Ecto neural progenitor cell (in vitro differentiated cells): ENCODE results near the gene SLC35E1.
"Not testable (repeated sequence)": the region's sequence is repeated elsewhere in the genome, so short reads cannot be mapped to it uniquely, and the experiment has no call there.

ENCODE experiments used
- DNase-seq: peaks from one replicate; pipeline ENCODE4 v3.0.0-alpha.2; 2018; ENCODE audit warnings: low spot score

The SLC35E1 gene

DNA sequence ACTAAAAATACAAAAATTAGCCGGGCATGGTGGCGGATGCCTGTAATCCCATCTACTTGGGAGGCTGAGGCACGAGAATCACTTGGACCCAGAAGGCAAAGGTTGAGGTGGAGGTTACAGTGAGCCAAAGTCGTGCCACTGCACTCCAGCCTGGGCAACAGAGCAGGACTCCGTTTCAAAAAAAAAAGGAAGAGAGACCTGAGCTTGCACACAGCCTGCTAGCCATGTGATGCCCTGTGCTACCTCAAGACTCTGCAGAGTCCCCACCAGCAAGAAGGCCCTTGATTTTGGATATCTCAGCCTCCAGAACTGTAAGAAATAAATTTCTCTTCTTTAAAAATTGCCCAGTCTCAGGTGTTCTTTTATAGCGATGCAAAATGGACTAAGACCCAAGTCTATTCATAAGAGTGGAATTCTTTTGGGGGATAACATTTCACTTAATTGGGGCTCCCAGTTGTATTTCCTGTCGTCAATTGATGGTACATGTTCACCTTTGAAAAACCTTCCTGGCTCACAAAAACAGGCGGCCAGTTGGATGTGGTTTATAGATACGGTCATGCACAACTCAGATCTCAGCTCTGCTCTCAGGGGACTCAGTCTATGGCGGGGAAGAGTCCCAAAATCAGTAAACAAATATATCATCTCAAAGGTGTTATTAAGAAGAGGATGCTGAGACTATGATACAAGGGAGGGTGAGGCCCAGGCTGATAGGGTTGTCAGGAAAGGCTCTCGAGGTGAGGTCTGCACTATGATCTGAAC lies 27.6 kb downstream of the SLC35E1 start:
- DNase-seq, result no peak

- DNase-seq, result not testable (repeated sequence)
Measured at GRCh38 chr19:16543734-16544133, 28.5 kb downstream of the SLC35E1 start.

DNA sequence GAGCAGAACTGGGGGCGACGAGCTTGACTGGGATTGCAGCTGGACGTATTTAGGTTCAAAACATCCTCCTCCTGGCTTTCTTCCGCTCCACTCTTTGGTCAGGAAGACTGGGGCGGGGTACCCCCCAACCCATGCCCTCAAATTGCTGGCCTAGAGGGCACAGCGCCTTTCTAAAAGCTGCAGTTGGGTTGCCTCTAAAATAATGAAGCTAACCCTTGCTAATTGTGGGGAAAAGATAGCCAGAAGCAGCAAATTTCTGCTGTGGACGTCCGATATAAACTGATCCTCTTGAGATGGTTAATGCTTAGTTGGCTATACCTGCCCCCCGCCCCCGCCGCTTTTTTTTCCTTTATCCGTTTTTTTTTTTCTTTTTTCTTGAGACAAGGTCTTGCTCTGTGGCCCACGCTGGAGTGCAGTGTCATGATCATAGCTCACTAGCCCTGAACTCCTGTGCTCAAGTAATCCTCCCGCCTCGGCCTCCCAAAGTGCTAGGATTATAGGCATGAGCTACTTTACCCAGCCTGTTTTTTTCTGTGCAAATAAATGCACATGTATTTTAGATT lies 29.2 kb downstream of the SLC35E1 start:
- DNase-seq, result no peak

GRCh38 chr19:16542045-16542909 lies 29.9 kb downstream of the SLC35E1 start, which contains the start of gene CHERP:
Gene CHERP, minus strand, starts transcription at chr19:16542437. Its CDS starts 59 bp downstream, at chr19:16542378.
- peak; percentile 95 for DNase-seq

- DNase-seq, result no peak
Measured at GRCh38 chr19:16541526-16542044, 30.6 kb downstream of the SLC35E1 start.

DNA sequence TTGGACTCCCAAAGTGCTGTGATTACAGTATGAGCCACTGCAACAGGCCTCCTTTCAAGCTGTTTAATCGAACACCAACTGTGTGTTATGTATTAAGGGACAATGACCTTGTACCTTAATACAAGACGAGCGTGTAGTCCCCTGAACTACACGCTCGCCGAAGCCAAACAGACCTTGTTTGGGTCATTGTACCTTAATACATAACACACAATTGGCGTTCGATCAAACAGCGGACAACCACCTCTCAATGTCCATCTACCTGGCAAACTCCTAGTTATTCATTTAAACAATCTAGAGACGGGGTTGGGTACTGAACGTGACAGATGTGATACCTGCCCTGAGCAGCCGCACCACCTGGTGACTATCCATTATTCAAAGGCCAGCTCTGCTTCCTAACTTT lies 31.3 kb downstream of the SLC35E1 start:
- no peak for DNase-seq

GRCh38 chr19:16537111-16537510 lies 35.1 kb downstream of the SLC35E1 start:
- DNase-seq, result no peak

- no peak for DNase-seq
Measured at GRCh38 chr19:16536130-16536529, 36.1 kb downstream of the SLC35E1 start.

GRCh38 chr19:16535381-16535780 lies 36.8 kb downstream of the SLC35E1 start:
- no peak for DNase-seq

DNA sequence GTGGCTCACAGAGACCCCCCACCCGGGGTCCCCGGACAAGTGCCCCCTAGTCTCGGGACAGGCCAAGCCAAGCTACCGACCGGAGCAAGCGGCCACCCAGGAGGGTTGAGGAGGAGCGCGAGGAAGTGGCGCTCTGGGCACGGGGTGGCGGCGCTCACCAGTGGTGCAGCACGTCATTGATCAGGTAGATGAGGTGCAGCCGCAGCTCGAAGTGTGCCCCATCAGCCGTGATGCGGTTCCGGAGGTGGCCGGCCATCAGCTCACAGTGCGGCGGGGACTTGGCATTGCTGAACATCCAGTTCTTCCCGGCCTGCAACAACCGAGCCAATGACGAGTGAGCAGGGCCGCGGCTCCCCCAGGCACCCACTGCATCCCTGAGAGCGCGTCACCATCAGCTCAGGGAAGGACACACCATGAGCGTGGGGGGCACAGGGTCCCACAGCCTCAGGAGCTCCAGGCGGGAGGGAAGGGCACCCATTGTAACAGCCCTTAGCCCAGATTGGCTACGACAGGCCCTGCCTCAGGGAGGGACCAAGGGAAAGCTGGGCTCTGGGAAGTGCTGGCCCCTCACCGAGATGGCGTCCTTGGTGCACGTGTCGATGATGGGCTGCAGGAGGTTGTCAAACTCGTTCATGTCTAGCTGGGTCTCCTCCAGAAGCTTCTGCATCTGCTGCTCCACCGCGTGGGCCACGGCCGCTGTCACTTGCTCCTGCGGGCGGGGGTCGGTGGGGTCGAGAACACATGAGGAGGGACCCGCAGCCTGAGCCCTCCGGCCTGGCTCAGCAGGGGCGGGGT lies 39.6 kb downstream of the SLC35E1 start:
- no peak for DNase-seq

DNA sequence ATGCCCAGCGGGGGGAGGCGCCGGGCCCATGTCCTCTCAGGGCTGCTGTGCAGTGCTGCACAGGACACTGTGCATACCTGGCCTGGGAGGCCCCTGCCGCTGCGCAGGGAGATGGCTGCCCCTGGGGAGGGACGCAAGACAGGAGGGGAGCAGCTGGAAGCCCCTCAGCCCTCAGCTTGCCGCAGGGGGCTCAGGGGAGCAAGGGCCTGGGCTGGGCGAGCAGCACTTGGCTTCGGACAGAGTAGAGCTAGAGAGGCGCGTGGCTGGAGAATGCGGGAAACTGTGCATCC lies 40.9 kb downstream of the SLC35E1 start:
- no peak for DNase-seq

GRCh38 chr19:16530540-16531379 lies 41.5 kb downstream of the SLC35E1 start:
- DNase-seq, result no peak

DNA sequence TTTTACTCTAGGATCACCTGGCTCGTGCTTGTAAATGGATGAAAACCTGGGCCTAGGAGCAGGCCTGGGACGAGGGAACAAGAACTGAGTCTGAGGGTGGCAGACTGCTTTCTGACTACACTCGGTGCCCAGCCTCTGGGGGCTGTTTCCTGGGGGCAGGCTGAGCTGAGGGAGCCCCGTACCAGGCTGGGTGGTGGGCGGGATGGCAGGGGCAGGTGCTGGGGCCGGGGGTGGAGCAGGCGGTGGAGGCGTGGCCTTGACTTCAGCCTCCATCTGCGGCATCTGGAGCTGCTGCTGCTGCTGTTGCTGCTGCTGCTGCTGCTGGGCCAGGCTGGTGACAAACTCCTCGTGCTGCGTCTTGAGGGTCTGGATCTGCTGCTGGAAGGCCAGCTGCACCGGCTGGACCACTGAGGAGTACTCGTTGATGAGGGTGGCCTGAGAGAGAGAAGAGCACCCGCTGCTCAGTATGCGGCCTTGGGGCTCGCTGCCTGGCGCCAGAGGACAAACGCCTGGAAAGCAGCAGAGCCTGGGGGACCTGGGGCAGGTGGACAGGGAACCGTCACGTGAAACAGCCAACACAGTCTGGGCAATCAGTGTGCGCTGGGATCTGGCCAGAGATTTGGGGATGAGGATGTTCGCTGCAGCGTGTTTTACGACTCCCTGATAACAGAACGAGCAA lies 42.6 kb downstream of the SLC35E1 start:
- DNase-seq, result no peak

GRCh38 chr19:16527971-16528521 lies 44.2 kb downstream of the SLC35E1 start:
- DNase-seq, result no peak

- no peak for DNase-seq
Measured at GRCh38 chr19:16527334-16527935, 44.8 kb downstream of the SLC35E1 start.

GRCh38 chr19:16525751-16526481 lies 46.3 kb downstream of the SLC35E1 start:
- no peak for DNase-seq

DNA sequence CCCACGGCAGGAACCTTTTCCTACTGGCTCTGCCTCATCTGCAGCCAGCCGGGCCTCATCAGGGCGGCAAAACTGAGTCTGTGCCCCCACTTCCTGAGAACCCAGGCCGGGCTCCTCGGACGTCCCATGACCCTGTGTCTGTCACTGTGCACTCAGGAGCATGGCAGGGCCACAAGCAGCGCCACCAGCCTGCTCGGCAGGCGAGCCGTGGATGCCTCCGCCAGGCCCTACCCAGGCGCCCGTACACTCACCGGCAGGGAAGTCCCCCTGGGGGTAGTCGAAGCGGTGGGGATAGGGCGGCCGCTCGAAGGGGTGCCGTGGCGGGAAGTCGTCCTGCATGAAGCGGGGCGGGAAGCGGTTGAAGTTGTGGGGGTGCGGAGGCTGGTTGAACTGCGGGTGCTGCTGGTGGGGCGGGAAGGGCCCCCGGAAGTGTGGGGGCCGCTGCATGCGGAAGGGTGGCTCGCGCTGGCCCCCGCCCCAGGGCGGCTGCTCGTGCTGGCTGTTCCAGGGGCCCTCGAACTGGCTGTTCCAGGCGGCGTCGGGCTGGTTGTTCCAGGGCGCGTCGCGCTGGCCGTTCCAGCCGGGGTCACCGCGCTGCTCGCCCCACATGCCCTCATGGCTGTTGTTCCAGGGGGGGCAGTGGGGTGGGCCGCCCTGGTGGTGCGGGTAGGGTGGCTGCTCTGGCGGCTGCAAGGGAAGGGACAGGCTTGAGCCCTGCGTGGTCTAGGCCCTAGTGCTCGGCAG lies 47.1 kb downstream of the SLC35E1 start:
- no peak for DNase-seq
